Hepatocyte (in vitro differentiated cells): ENCODE data around the gene ANAPC16. TPM values are rescaled to one million over a fixed set of nuclear protein-coding genes. Genes with fewer than 3 reads are reported as not detected.

Experiments used
- DNase-seq: peaks from one replicate; pipeline ENCODE4 v3.0.0-alpha.2; 2016; ENCODE audit warnings: low spot score
- H2AFZ ChIP-seq: fragments of 200-600 bp; sonication (generic); 2 replicates; pipeline ENCODE4 v1.6.0; 2016; ENCODE audit warnings: antibody characterized with exemption, mild to moderate bottlenecking
- H3K27ac ChIP-seq: fragments of 200-600 bp; sonication (generic); 2 replicates; pipeline ENCODE4 v1.5.1; 2016; ENCODE audit warnings: mild to moderate bottlenecking
- H3K27me3 ChIP-seq: fragments of 200-600 bp; sonication (generic); 2 replicates; pipeline ENCODE4 v1.6.1; 2016
- H3K36me3 ChIP-seq: fragments of 200-600 bp; sonication (generic); replicated peaks from 2 replicates; pipeline ENCODE4 v1.5.1; 2016; ENCODE audit warnings: low read depth; ENCODE audit not compliant: insufficient read depth
- H3K4me1 ChIP-seq: fragments of 200-600 bp; sonication (generic); 2 replicates; pipeline ENCODE4 v1.5.1; 2016; ENCODE audit warnings: mild to moderate bottlenecking, moderate library complexity; ENCODE audit not compliant: insufficient read depth
- H3K4me2 ChIP-seq: fragments of 200-600 bp; sonication (generic); 2 replicates; pipeline ENCODE4 v1.6.0; 2016
- H3K4me3 ChIP-seq: fragments of 200-600 bp; sonication (generic); 2 replicates; pipeline ENCODE4 v1.5.1; 2016; ENCODE audit warnings: mild to moderate bottlenecking
- H3K79me2 ChIP-seq: fragments of 200-600 bp; sonication (generic); 2 replicates; pipeline ENCODE4 v1.6.0; 2017; ENCODE audit warnings: mild to moderate bottlenecking
- H3K9me2 ChIP-seq: fragments of 200-600 bp; sonication (generic); replicated peaks from 2 replicates; pipeline ENCODE4 v1.6.0; 2017; ENCODE audit warnings: mild to moderate bottlenecking; ENCODE audit not compliant: insufficient read depth
- H3K9me3 ChIP-seq: fragments of 200-600 bp; sonication (generic); 2 replicates; pipeline ENCODE4 v1.5.1; 2016; ENCODE audit warnings: low read depth, mild to moderate bottlenecking
- H4K20me1 ChIP-seq: fragments of 200-600 bp; sonication (generic); 2 replicates; pipeline ENCODE4 v1.6.0; 2016; ENCODE audit warnings: mild to moderate bottlenecking; ENCODE audit not compliant: insufficient read depth, poor library complexity, severe bottlenecking
- EZH2 ChIP-seq: fragments of 200-600 bp; sonication (generic); IDR thresholded peaks from 2 replicates; pipeline ENCODE4 v1.6.1; 2016; ENCODE audit warnings: antibody characterized with exemption, mild to moderate bottlenecking, borderline replicate concordance
- EZH2phosphoT487 ChIP-seq: fragments of 200-600 bp; sonication (generic); IDR thresholded peaks from one replicate; pipeline ENCODE4 v1.6.1; 2018; ENCODE audit warnings: antibody characterized with exemption, mild to moderate bottlenecking, low read depth, moderate library complexity; ENCODE audit not compliant: unreplicated experiment, severe bottlenecking
- WGBS: methylation state at CpG from one replicate; pipeline ENCODE4 v1.1.6; 2016; ENCODE audit warnings: low lambda C conversion rate; ENCODE audit errors: missing lambda C conversion rate; 5-methylcytosine and 5-hydroxymethylcytosine counted together
- polyA plus RNA-seq: library from polyadenylated mRNA; unstranded; fragments of >200 nt; fragmentation: Nextera tagmentation; extraction: Ambion mirVana; gene quantifications from 2 replicates; pipeline ENCODE4 v1.2.1, GENCODE V29; 2016
- total RNA-seq: library from RNA; depleted of rRNA; stranded (reverse); fragments of >200 nt; gene quantifications from 2 replicates; pipeline ENCODE4 v1.2.3, GENCODE V29; 2014
- TF ChIP-seq, protein P1 (sequence below): fragments of 200-600 bp; sonication (generic); IDR thresholded peaks from 2 replicates; pipeline ENCODE4 v1.5.1; 2016; ENCODE audit warnings: antibody characterized with exemption, mild to moderate bottlenecking; ENCODE audit not compliant: poor library complexity

ANAPC16 gene
- 109 and 117 TPM in 2 replicates for total RNA-seq
- 118 and 131 TPM in 2 replicates for polyA plus RNA-seq

- H3K4me3 ChIP-seq = peak within 1 kb of the TSS; percentile 70
- peak within 1 kb of the TSS; percentile 92 for H3K4me2 ChIP-seq
- peaks cover 72% of the 10 kb centered on the region for H3K79me2 ChIP-seq
- H3K36me3 ChIP-seq = no peaks in the 10 kb centered on the region
- peak within 1 kb of the TSS; percentile 98 for H3K27ac ChIP-seq
- H3K4me1 ChIP-seq = peaks cover 20% of the 10 kb centered on the region
- DNase-seq = peak; percentile 94
- no peaks in the 10 kb centered on the region for H3K27me3 ChIP-seq
- H3K9me2 ChIP-seq = no peaks in the 10 kb centered on the region
- H4K20me1 ChIP-seq = no peaks in the 10 kb centered on the region
- H3K9me3 ChIP-seq = no peaks in the 10 kb centered on the region
- 2% methylated on average over 63 of the region's 64 CpGs for WGBS
- H2AFZ ChIP-seq = peak within 1 kb of the TSS; percentile 83
- TF ChIP-seq EZH2phosphoT487 = no peak
- TF ChIP-seq EZH2 = no peak
- TF ChIP-seq, protein P1, sequence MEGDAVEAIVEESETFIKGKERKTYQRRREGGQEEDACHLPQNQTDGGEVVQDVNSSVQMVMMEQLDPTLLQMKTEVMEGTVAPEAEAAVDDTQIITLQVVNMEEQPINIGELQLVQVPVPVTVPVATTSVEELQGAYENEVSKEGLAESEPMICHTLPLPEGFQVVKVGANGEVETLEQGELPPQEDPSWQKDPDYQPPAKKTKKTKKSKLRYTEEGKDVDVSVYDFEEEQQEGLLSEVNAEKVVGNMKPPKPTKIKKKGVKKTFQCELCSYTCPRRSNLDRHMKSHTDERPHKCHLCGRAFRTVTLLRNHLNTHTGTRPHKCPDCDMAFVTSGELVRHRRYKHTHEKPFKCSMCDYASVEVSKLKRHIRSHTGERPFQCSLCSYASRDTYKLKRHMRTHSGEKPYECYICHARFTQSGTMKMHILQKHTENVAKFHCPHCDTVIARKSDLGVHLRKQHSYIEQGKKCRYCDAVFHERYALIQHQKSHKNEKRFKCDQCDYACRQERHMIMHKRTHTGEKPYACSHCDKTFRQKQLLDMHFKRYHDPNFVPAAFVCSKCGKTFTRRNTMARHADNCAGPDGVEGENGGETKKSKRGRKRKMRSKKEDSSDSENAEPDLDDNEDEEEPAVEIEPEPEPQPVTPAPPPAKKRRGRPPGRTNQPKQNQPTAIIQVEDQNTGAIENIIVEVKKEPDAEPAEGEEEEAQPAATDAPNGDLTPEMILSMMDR = no peak
Observed at GRCh38 chr10:72215611-72216549, at the start of gene ANAPC16, which contains the start of gene ASCC1. Gene ANAPC16, plus strand, starts transcription at chr10:72216012. Its CDS starts 7,903 bp downstream, at chr10:72223915. Gene ASCC1, minus strand, starts transcription at chr10:72216276. Its CDS starts 2,978 bp downstream, at chr10:72213298.

DNA sequence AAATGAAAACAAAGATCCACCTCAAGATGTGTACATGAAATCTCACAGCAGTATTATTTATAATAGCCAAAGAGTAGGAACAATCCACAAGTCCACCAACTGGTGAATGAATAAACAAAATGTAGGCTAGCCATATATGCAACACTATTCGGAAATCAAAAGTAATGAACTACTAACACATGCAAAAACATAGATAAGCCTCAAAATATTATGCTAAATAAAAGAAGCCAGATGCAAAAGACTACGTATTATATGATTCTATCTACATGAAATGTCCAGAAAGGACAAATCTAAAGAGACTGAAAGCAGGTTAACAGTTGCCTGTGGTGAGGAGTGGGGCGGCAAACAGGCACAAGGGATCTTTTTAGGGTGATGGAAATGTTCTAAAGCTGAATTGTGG lies 48.7 kb upstream of the ANAPC16 start:
- DNase-seq = no peak
- Histone ChIP-seq H4K20me1 (no peaks in the 10 kb centered on the region), H3K36me3 (no peaks in the 10 kb centered on the region), H3K79me2 (no peaks in the 10 kb centered on the region), H3K4me3 (no peak overlapping the region), H3K27me3 (no peaks in the 10 kb centered on the region), H3K4me1 (peaks cover 4% of the 10 kb centered on the region), H3K27ac (no peak overlapping the region), H3K9me2 (no peaks in the 10 kb centered on the region), H3K4me2 (no peak overlapping the region), H2AFZ (no peak overlapping the region), H3K9me3 (no peaks in the 10 kb centered on the region)
- TF ChIP-seq, protein P1 = no peak
- no peak for TF ChIP-seq EZH2
- no peak for TF ChIP-seq EZH2phosphoT487
- 97% methylated on average over 3 of the region's 3 CpGs for WGBS

DNA sequence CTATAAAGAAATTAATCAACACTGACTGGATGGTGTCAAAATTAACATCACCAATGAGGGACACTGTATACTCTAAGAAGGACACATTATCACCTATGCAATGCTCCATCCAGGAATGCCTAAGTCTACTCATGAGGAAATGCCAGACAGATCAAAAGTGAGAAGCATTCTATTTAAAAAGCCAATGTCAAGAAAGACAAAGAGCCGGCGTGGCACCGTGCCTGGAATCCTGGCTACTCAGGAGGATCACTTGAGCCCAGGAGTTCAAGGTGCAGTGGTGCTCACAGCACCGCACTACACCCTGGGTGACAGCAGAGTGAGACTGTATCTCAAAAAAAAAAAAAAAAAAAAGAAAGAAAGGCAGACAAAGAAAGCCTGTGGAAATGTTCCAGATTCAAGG lies 45.5 kb upstream of the ANAPC16 start:
- DNase-seq = peak; percentile 27
- H4K20me1 ChIP-seq = no peaks in the 10 kb centered on the region
- H3K9me2 ChIP-seq = no peaks in the 10 kb centered on the region
- H3K4me3 ChIP-seq = no peak overlapping the region
- no peak overlapping the region for H3K4me2 ChIP-seq
- H3K9me3 ChIP-seq = no peaks in the 10 kb centered on the region
- no peaks in the 10 kb centered on the region for H3K27me3 ChIP-seq
- TF ChIP-seq, protein P1 = no peak
- TF ChIP-seq EZH2phosphoT487 (no peak), EZH2 (no peak)
- WGBS = 84% methylated on average over 4 of the region's 4 CpGs
- no peaks in the 10 kb centered on the region for H3K36me3 ChIP-seq
- H3K4me1 ChIP-seq = peaks cover 4% of the 10 kb centered on the region
- H2AFZ ChIP-seq = no peak overlapping the region
- H3K79me2 ChIP-seq = no peaks in the 10 kb centered on the region
- peak overlapping the region; percentile 39 for H3K27ac ChIP-seq
